HG03175 (cell line): ENCODE data around the gene BDH1.
"Not testable (repeated sequence)": the region's sequence is repeated elsewhere in the genome, so short reads cannot be mapped to it uniquely, and the experiment has no call there.

Source experiments
- ATAC-seq: cut with Tn5 transposase; IDR thresholded peaks from one replicate; pipeline ENCODE4 v1.9.1; 2021; ENCODE audit warnings: mild to moderate bottlenecking, moderate library complexity; ENCODE audit not compliant: unreplicated experiment

The BDH1 gene

GRCh38 chr3:197578376-197578775, 22.6 kb upstream of the BDH1 start:
- ATAC-seq, result no peak

GRCh38 chr3:197577366-197578074, 21.8 kb upstream of the BDH1 start:
- no peak for ATAC-seq

GRCh38 chr3:197576838-197577237, 21.1 kb upstream of the BDH1 start:
- no peak for ATAC-seq

- ATAC-seq, result no peak
These were observed 19.6 kb upstream of the BDH1 start for GRCh38 chr3:197575362-197575761.

GRCh38 chr3:197574396-197574991, 18.7 kb upstream of the BDH1 start:
- ATAC-seq, result not testable (repeated sequence)

GRCh38 chr3:197573048-197573767, 17.4 kb upstream of the BDH1 start:
- no peak for ATAC-seq

GRCh38 chr3:197571880-197572172, 16.1 kb upstream of the BDH1 start:
- ATAC-seq, result not testable (repeated sequence)

- ATAC-seq, result not testable (repeated sequence)
These were observed 15.5 kb upstream of the BDH1 start for GRCh38 chr3:197571074-197571879.

GRCh38 chr3:197569433-197569832, 13.7 kb upstream of the BDH1 start:
- not testable (repeated sequence) for ATAC-seq

- no peak for ATAC-seq
These were observed 12.3 kb upstream of the BDH1 start for GRCh38 chr3:197567904-197568681.

- ATAC-seq, result not testable (repeated sequence)
These were observed 10.4 kb upstream of the BDH1 start for GRCh38 chr3:197566155-197566554.

GRCh38 chr3:197564097-197564843, 8.5 kb upstream of the BDH1 start:
- no peak for ATAC-seq

GRCh38 chr3:197562398-197563251, 6.9 kb upstream of the BDH1 start:
- ATAC-seq, result no peak

- no peak for ATAC-seq
These were observed 6.2 kb upstream of the BDH1 start for GRCh38 chr3:197561926-197562325.

GRCh38 chr3:197559651-197560050, 3.9 kb upstream of the BDH1 start:
- no peak for ATAC-seq

GRCh38 chr3:197554562-197555280, 1.0 kb downstream of the BDH1 start:
- peak; percentile 96 for ATAC-seq

GRCh38 chr3:197554196-197554561, 1.6 kb downstream of the BDH1 start:
- no peak for ATAC-seq

- ATAC-seq, result no peak
These were observed 3.6 kb downstream of the BDH1 start for GRCh38 chr3:197552198-197552597.
